Loucy (cell line): ENCODE results near the gene CREBBP.

ENCODE experiments used
- CTCF ChIP-seq: fragments of 200-600 bp; sonication (generic); conservative IDR thresholded peaks from 2 replicates; pipeline ENCODE4 v1.5.1; 2014; ENCODE audit warnings: mild to moderate bottlenecking, antibody characterized with exemption, low read length
- EZH2phosphoT487 ChIP-seq: fragments of 200-600 bp; IDR thresholded peaks from 2 replicates; pipeline ENCODE4 v1.6.1; 2018; ENCODE audit warnings: antibody characterized with exemption, mild to moderate bottlenecking, moderate library complexity, borderline replicate concordance

- TF ChIP-seq CTCF (no peak), EZH2phosphoT487 (no peak)
Observed at GRCh38 chr16:3718628-3719027, 161.9 kb downstream of the CREBBP start.
